K562 (cell line): ENCODE measurements around the gene TAC3. TPM values are rescaled to one million over a fixed set of nuclear protein-coding genes. Genes with fewer than 3 reads are reported as not detected.

Experiments
- CHD2 ChIP-seq: IDR thresholded peaks from 2 replicates; pipeline ENCODE4 v1.6.1; 2011; ENCODE audit warnings: low read depth, low read length
- CHD4 ChIP-seq: fragments of 200-600 bp; sonication (generic); IDR thresholded peaks from 3 replicates; pipeline ENCODE4 v1.6.1; 2012; ENCODE audit warnings: low read depth, mild to moderate bottlenecking, mixed read lengths, low read length, inconsistent platforms; ENCODE audit not compliant: insufficient read depth, insufficient replicate concordance, poor library complexity, severe bottlenecking
- CSDE1 ChIP-seq, 2 experiments: fragments of 450-650 bp; IDR thresholded peaks; 2 replicates each; pipeline ENCODE4 v1.6.1; 2016; ENCODE audit warnings: mild to moderate bottlenecking in 1 of 2
- EHMT2 ChIP-seq: fragments of 450-650 bp; IDR thresholded peaks from 2 replicates; pipeline ENCODE4 v1.6.1; 2018; ENCODE audit warnings: antibody characterized with exemption
- FOXJ3 ChIP-seq: sonication (generic); formaldehyde crosslinking; IDR thresholded peaks from 2 replicates; pipeline ENCODE4 v1.4.0; 2020; ENCODE audit warnings: mild to moderate bottlenecking, missing genetic modification reagents
- KLF10 ChIP-seq: fragments of 250-450 bp; sonication (Bioruptor Pico); IDR thresholded peaks from 2 replicates; pipeline ENCODE4 v1.6.1; 2021; ENCODE audit warnings: matching md5 sums
- MEIS2 ChIP-seq: fragments of 450-650 bp; IDR thresholded peaks from 2 replicates; pipeline ENCODE4 v1.6.1; 2014; ENCODE audit warnings: mild to moderate bottlenecking; ENCODE audit not compliant: partially characterized antibody
- POLR3G ChIP-seq: IDR thresholded peaks from 2 replicates; pipeline ENCODE4 v1.6.1; 2011; ENCODE audit not compliant: insufficient read length, insufficient replicate concordance; ENCODE audit errors: extremely low read depth
- PRPF4 ChIP-seq: fragments of 200-400 bp; formaldehyde crosslinking; IDR thresholded peaks from one replicate; pipeline ENCODE4 v1.6.1; 2017; ENCODE audit warnings: low read length, low read depth, mild to moderate bottlenecking; ENCODE audit not compliant: insufficient read depth, poor library complexity, severe bottlenecking
- SLC30A9 ChIP-seq: fragments of 250-450 bp; sonication (Bioruptor Pico); IDR thresholded peaks from 2 replicates; pipeline ENCODE4 v1.8.0; 2022; ENCODE audit warnings: mild to moderate bottlenecking, moderate library complexity
- ZBTB1 ChIP-seq: sonication (generic); formaldehyde crosslinking; IDR thresholded peaks from 2 replicates; pipeline ENCODE4 v1.8.1; 2023; ENCODE audit warnings: missing genetic modification reagents, low read depth, mild to moderate bottlenecking, borderline replicate concordance
- ZNF263 ChIP-seq: sonication (generic); formaldehyde crosslinking; IDR thresholded peaks from 2 replicates; pipeline ENCODE4 v1.8.0; 2022; ENCODE audit warnings: mild to moderate bottlenecking, missing genetic modification reagents, borderline replicate concordance
- polyA plus RNA-seq, 8 experiments: library from polyadenylated mRNA; depleted of rRNA in 4 of 8; stranded (reverse) in 5 of 8; unstranded in 3 of 8; fragments of >200 nt; fragmentation: Nextera tagmentation in 2 of 8; fragmentation: Illumina TruSeq in 1 of 8; extraction: Ambion mirVana in 2 of 8; extraction: Trizol in 1 of 8; gene quantifications; 2 replicates each; pipeline versions ENCODE4 v1.2.1 to v1.2.3, GENCODE V29; 2011 to 2014; ENCODE audit warnings: inconsistent platforms in 1 of 8, missing spikeins in 1 of 8
- total RNA-seq, 7 experiments: library from RNA; depleted of rRNA in 6 of 7; stranded (reverse); fragments of >200 nt in 6 of 7; fragmentation: Illumina TruSeq in 2 of 7; extraction: Trizol in 2 of 7; gene quantifications; 2 replicates each; pipeline versions ENCODE4 v1.2.1 to v1.2.3, GENCODE V29; 2011 to 2021; ENCODE audit warnings: low replicate concordance in 1 of 7
- TF ChIP-seq, protein P1 (sequence below): fragments of 250-450 bp; sonication (Bioruptor Pico); IDR thresholded peaks from 2 replicates; pipeline ENCODE4 v1.5.0; 2021; ENCODE audit warnings: mild to moderate bottlenecking, moderate library complexity
- TF ChIP-seq, protein P2 (sequence below): sonication (generic); formaldehyde crosslinking; IDR thresholded peaks from 2 replicates; pipeline ENCODE4 v1.8.0; 2022; ENCODE audit warnings: missing genetic modification reagents, mild to moderate bottlenecking, moderate library complexity, borderline replicate concordance
- TF ChIP-seq, protein P3 (sequence below): fragments of 450-650 bp; IDR thresholded peaks from 2 replicates; pipeline ENCODE4 v1.6.1; 2014; ENCODE audit warnings: low read depth, mild to moderate bottlenecking, moderate library complexity, borderline replicate concordance
- TF ChIP-seq, protein P4 (sequence below), 2 experiments: fragments of 450-650 bp in 1 of 2; sonication (generic) in 1 of 2; formaldehyde crosslinking in 1 of 2; IDR thresholded peaks in 1 of 2; conservative IDR thresholded peaks in 1 of 2; 2 replicates each; pipeline versions ENCODE4 v1.6.1 to v1.8.1; 2016 to 2023; ENCODE audit warnings: mild to moderate bottlenecking in 2 of 2, moderate library complexity in 2 of 2, inconsistent platforms in 1 of 2, missing genetic modification reagents in 1 of 2
- TF ChIP-seq, protein P5 (sequence below): sonication (generic); formaldehyde crosslinking; IDR thresholded peaks from 2 replicates; pipeline ENCODE4 v1.8.1; 2022; ENCODE audit warnings: missing genetic modification reagents

Gene TAC3
- total and polyA plus RNA-seq, 9 of the 15 experiments (the other 6 are each of a cell fraction or from before 2014, with no cell fraction given): 0.29 to 2.8 (median 1.4) TPM

DNA sequence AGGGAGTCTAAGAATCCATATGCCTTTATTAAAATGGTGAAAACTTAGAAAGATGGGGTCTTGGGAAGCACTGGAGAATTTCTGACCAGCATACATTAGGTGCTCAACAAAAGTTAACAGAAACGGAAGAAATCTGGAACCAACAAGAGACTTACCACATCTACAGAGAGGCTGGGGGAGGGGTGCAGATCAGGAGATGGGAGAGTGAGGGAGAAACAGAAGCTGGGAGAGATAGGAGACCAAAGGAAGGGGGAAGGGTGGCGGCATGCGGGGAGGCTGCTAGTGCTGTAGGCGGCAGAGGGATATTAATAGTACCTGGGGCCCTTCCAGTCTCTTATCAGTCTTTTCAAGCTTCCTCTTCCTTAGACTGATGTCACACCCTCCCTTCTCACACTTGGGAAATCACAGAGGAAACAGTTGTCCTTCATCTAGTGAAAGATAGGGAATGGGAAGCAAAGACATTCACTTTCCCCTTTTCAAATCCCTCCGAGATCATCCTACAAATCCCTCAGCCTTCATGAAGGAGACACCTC, 28.1 kb downstream of the TAC3 start (continued):
- TF ChIP-seq, protein P1, sequence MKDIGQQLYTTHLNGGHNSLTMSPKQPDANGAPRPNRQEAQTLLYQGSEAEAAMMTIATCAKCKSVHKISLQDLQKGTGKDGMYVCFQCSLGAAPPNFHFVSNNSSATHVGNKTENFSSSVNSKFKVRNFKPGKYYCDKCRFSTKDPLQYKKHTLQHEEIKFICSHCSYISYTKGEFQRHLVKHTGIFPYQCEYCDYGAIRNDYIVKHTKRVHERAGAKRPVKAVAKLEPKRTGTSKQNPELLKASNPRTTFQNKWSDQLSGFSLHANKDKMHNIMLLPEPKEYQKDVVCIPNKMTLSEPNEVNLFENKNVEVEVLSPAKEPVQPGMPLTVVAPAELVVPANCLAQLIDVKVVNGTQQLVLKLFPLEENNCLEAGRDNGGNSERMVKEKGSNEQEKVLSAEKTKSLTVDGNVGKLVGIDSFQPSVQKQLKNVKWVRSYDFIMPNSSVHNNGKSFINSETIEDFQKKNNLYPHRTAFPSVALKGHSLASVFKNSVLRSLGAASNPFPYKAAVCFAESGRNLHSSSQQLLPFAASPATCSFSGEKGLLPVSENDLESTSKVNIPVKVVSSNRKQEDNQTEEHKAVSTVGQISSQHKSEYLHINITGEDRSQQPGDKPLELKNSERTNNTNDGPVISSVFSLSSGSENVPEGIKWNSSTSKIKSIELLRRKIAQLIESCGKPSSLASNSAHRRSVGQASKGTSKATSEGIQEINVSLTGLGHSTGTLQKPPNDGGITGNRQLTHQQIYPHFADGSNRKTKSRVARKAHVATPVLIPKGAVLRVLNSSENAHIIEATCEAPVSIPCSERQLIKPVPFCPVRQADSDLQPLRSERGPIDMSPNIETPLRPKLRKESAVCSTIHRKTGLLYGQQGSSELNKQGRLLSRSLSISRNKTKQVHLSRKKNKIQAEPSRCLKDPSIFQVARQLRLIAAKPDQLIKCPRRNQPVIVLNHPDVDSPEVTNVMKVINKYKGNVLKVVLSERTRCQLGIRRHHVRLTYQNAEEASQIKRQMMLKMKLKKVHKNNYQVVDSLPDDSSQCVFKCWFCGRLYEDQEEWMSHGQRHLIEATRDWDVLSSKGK: no peak
- no peak for TF ChIP-seq KLF10 (CRISPR knock-in tag)
- TF ChIP-seq FOXJ3: no peak
- TF ChIP-seq CHD2: peak; percentile 69
- TF ChIP-seq, protein P2, sequence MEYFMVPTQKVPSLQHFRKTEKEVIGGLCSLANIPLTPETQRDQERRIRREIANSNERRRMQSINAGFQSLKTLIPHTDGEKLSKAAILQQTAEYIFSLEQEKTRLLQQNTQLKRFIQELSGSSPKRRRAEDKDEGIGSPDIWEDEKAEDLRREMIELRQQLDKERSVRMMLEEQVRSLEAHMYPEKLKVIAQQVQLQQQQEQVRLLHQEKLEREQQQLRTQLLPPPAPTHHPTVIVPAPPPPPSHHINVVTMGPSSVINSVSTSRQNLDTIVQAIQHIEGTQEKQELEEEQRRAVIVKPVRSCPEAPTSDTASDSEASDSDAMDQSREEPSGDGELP (CRISPR knock-in tag): peak; percentile 60; the same call in 1 of the 2 replicates
- TF ChIP-seq EHMT2: peak; percentile 80; the same call in 1 of the 2 replicates
- TF ChIP-seq CSDE1 (IDR thresholded peaks at IDR 0.05): peak in 1 of 2 experiments; percentile 33; a peak in 1 of 4 replicates
- 0 out of 2 replicates have a peak, but pooled peaks have one; percentile 44 for TF ChIP-seq ZNF263 (CRISPR knock-in tag)
- TF ChIP-seq, protein P3, sequence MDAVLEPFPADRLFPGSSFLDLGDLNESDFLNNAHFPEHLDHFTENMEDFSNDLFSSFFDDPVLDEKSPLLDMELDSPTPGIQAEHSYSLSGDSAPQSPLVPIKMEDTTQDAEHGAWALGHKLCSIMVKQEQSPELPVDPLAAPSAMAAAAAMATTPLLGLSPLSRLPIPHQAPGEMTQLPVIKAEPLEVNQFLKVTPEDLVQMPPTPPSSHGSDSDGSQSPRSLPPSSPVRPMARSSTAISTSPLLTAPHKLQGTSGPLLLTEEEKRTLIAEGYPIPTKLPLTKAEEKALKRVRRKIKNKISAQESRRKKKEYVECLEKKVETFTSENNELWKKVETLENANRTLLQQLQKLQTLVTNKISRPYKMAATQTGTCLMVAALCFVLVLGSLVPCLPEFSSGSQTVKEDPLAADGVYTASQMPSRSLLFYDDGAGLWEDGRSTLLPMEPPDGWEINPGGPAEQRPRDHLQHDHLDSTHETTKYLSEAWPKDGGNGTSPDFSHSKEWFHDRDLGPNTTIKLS: peak; percentile 37; the same call in 1 of the 2 replicates
- no peak for TF ChIP-seq CHD4
- no peak for TF ChIP-seq POLR3G
- TF ChIP-seq ZBTB1 (CRISPR knock-in tag): no peak
- TF ChIP-seq, protein P4, sequence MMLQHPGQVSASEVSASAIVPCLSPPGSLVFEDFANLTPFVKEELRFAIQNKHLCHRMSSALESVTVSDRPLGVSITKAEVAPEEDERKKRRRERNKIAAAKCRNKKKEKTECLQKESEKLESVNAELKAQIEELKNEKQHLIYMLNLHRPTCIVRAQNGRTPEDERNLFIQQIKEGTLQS (IDR thresholded peaks at IDR 0.05): peak; percentile 92
- TF ChIP-seq, protein P4 (CRISPR knock-in tag; conservative IDR thresholded peaks at IDR 0.05): no peak
- TF ChIP-seq, protein P5, sequence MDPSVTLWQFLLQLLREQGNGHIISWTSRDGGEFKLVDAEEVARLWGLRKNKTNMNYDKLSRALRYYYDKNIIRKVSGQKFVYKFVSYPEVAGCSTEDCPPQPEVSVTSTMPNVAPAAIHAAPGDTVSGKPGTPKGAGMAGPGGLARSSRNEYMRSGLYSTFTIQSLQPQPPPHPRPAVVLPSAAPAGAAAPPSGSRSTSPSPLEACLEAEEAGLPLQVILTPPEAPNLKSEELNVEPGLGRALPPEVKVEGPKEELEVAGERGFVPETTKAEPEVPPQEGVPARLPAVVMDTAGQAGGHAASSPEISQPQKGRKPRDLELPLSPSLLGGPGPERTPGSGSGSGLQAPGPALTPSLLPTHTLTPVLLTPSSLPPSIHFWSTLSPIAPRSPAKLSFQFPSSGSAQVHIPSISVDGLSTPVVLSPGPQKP (CRISPR knock-in tag): no peak
- TF ChIP-seq SLC30A9 (CRISPR knock-in tag): no peak
- peak; percentile 64 for TF ChIP-seq MEIS2
- no peak for TF ChIP-seq PRPF4
